Kidney (tissue), 14 donors: Measurements from ENCODE around the gene THRB. TPM values are rescaled to one million over a fixed set of nuclear protein-coding genes. Genes with fewer than 3 reads are reported as not detected.

ENCODE experiments used
- DNase-seq, 5 donors: peaks; one replicate each; pipeline ENCODE4 v3.0.0-alpha.2; 2013 to 2020
- FAIRE-seq: peaks from 2 replicates; lab custom pipeline; 2012; peaks lifted over from hg19 to GRCh38; lab: Jason Lieb, UNC
- H3K27ac ChIP-seq, 2 donors: one replicate each; pipeline ENCODE4 v1.7.0; 2013; ENCODE audit warnings: low read depth in 2 of 2, low read length in 2 of 2, inconsistent platforms in 1 of 2
- H3K27me3 ChIP-seq: one replicate; pipeline ENCODE4 v1.7.1; 2013; ENCODE audit warnings: low read length, inconsistent platforms; ENCODE audit not compliant: control insufficient read depth, insufficient read depth
- H3K36me3 ChIP-seq, 3 donors: one replicate each; pipeline versions ENCODE4 v1.7.0 to v1.7.1; 2013; ENCODE audit warnings: low read length in 3 of 3, control low read depth in 1 of 3, inconsistent platforms in 1 of 3; ENCODE audit not compliant: insufficient read depth in 3 of 3, control insufficient read depth in 2 of 3
- H3K4me1 ChIP-seq, 3 donors: one replicate each; pipeline versions ENCODE4 v1.7.0 to v1.7.1; 2013; ENCODE audit warnings: low read length in 3 of 3, inconsistent platforms in 1 of 3, low read depth in 1 of 3; ENCODE audit not compliant: control insufficient read depth in 2 of 3, insufficient read depth in 2 of 3
- H3K4me3 ChIP-seq, 3 donors: one replicate each; pipeline versions ENCODE4 v1.7.0 to v1.8.1; 2013; ENCODE audit warnings: low read length in 3 of 3, control low read depth in 1 of 3, inconsistent platforms in 1 of 3
- H3K9ac ChIP-seq, 3 donors: one replicate each; pipeline versions ENCODE4 v1.7.0 to v1.7.1; 2013; ENCODE audit warnings: low read length in 3 of 3, control low read depth in 1 of 3, inconsistent platforms in 1 of 3
- H3K9me3 ChIP-seq, 3 donors: one replicate each; pipeline versions ENCODE4 v1.7.0 to v1.7.1; 2013; ENCODE audit warnings: low read length in 3 of 3, control low read depth in 1 of 3, inconsistent platforms in 1 of 3; ENCODE audit not compliant: control insufficient read depth in 2 of 3, insufficient read depth in 1 of 3
- CTCF ChIP-seq: IDR thresholded peaks from 3 replicates; pipeline ENCODE4 v1.5.1; 2012; ENCODE audit warnings: mild to moderate bottlenecking, moderate library complexity, borderline replicate concordance; ENCODE audit not compliant: insufficient read depth; ENCODE audit errors: extremely low read depth
- intact Hi-C: fragments of 100-400 bp; cut with DNase I; formaldehyde crosslinking; loops from one replicate; pipeline ENCODE4 v1.11.1; 2022
- polyA plus RNA-seq: library from polyadenylated mRNA; stranded (reverse); fragments of 350-450 nt; fragmentation: Illumina TruSeq; extraction: RNeasy Lipid Tissue Mini Kit (QIAGEN cat#74804); gene quantifications from one replicate; pipeline ENCODE4 v1.2.3, GENCODE V29; 2014; ENCODE audit warnings: low read depth, low replicate concordance; ENCODE audit not compliant: insufficient read depth
- total RNA-seq: library from RNA; stranded (reverse); fragmentation: NEBNext Ultra II Directional; extraction: Animal tissue kit (Norgen Biotek cat#: 25700); gene quantifications from one replicate; pipeline ENCODE4 v1.2.1, GENCODE V29; 2021
- donor health status: control.
- donor health status: control.
- donor health status: control.
- donor health status: control.
- donor health status: control.
- donor health status: DM: yes; HTN: yes; CAD: no.
- donor health status: Normal renal cell carcinoma (clear cell type).

Gene THRB
- total and polyA plus RNA-seq, 2 donors from 2014 or later: 4.5 to 17.2 TPM

- Histone ChIP-seq H3K9me3 (no peaks in the 10 kb centered on the region), H3K27ac (no peak overlapping the region), H3K4me3 (no peak overlapping the region), H3K36me3 (no peaks in the 10 kb centered on the region), H3K9ac (no peak overlapping the region), H3K4me1 (no peaks in the 10 kb centered on the region), H3K27me3 (no peaks in the 10 kb centered on the region)
- intact Hi-C loops: no loop called here
- FAIRE-seq (no peak), DNase-seq (no peak)
- no peak for TF ChIP-seq CTCF
Observed at GRCh38 chr3:24255414-24255813, 239.2 kb downstream of the THRB start.

- TF ChIP-seq CTCF: no peak
- no peaks in the 10 kb centered on the region for H3K27me3 ChIP-seq
- DNase-seq (no peak), FAIRE-seq (no peak)
- H3K4me1 ChIP-seq: no peaks in the 10 kb centered on the region
- H3K9ac ChIP-seq: no peak overlapping the region
- intact Hi-C loops: no loop called here
- no peaks in the 10 kb centered on the region for H3K36me3 ChIP-seq
- no peak overlapping the region for H3K27ac ChIP-seq
- no peaks in the 10 kb centered on the region for H3K9me3 ChIP-seq
- no peak overlapping the region for H3K4me3 ChIP-seq
Observed at GRCh38 chr3:24254649-24255048, 240.0 kb downstream of the THRB start.

GRCh38 chr3:24253336-24253735, 241.3 kb downstream of the THRB start:
- no peaks in the 10 kb centered on the region for H3K4me1 ChIP-seq
- no peak overlapping the region for H3K27ac ChIP-seq
- no peak for FAIRE-seq
- no peak for DNase-seq
- intact Hi-C loops: no loop called here
- no peak for TF ChIP-seq CTCF
- no peak overlapping the region for H3K9ac ChIP-seq
- H3K4me3 ChIP-seq: no peak overlapping the region
- no peaks in the 10 kb centered on the region for H3K9me3 ChIP-seq
- H3K27me3 ChIP-seq: no peaks in the 10 kb centered on the region
- H3K36me3 ChIP-seq: no peaks in the 10 kb centered on the region

GRCh38 chr3:24249523-24249922, 245.1 kb downstream of the THRB start:
- intact Hi-C loops: no loop called here
- H3K27me3 ChIP-seq: no peaks in the 10 kb centered on the region
- DNase-seq (no peak), FAIRE-seq (no peak)
- TF ChIP-seq CTCF: no peak
- no peak overlapping the region for H3K9ac ChIP-seq
- no peak overlapping the region for H3K27ac ChIP-seq
- H3K36me3 ChIP-seq: no peaks in the 10 kb centered on the region
- no peaks in the 10 kb centered on the region for H3K9me3 ChIP-seq
- H3K4me1 ChIP-seq: no peaks in the 10 kb centered on the region
- H3K4me3 ChIP-seq: no peak overlapping the region
